HFFc6 (cell line): ENCODE results near the gene SUDS3. TPM values are rescaled to one million over a fixed set of nuclear protein-coding genes. Genes with fewer than 3 reads are reported as not detected.
A peak's percentile ranks its signal among the peaks of the same experiment; 100 is the strongest.

ENCODE experiments used
- DNase-seq: peaks from one replicate; pipeline ENCODE4 v3.0.0-alpha.2; 2018
- H3K27ac Mint-ChIP-seq: 2 replicates; pipeline ENCODE4 v1.8.0; 2020; ENCODE audit warnings: mild to moderate bottlenecking, mixed read lengths
- H3K27me3 Mint-ChIP-seq: 2 replicates; pipeline ENCODE4 v1.8.0; 2021; ENCODE audit warnings: mild to moderate bottlenecking, moderate library complexity, mixed read lengths; ENCODE audit not compliant: insufficient read depth
- H3K36me3 Mint-ChIP-seq: 2 replicates; pipeline ENCODE4 v1.8.0; 2021; ENCODE audit warnings: low read depth, mixed read lengths
- H3K4me1 Mint-ChIP-seq: 2 replicates; pipeline ENCODE4 v1.8.0; 2020; ENCODE audit warnings: low read depth, mixed read lengths
- H3K4me3 Mint-ChIP-seq: 2 replicates; pipeline ENCODE4 v1.8.0; 2020; ENCODE audit warnings: mild to moderate bottlenecking, moderate library complexity, mixed read lengths
- H3K9me3 Mint-ChIP-seq: 2 replicates; pipeline ENCODE4 v1.8.0; 2020; ENCODE audit warnings: mild to moderate bottlenecking, mixed read lengths
- total RNA-seq, 6 experiments: library from RNA; stranded (reverse); fragmentation: NEBNext Ultra II Directional; extraction: Animal tissue kit (Norgen Biotek cat#: 25700); gene quantifications; 2 replicates in 1 of 6; 3 replicates in 5 of 6; pipeline ENCODE4 v1.2.3, GENCODE V29; 2021
- TF ChIP-seq, protein P1 (sequence below): fragments of 200-600 bp; sonication (generic); IDR thresholded peaks from 2 replicates; pipeline ENCODE4 v1.5.0; 2021; ENCODE audit warnings: antibody characterized with exemption, mild to moderate bottlenecking

Gene SUDS3
- total RNA-seq, 6 experiments from 2014 or later: 20.5 to 23.4 (median 22.8) TPM

DNA sequence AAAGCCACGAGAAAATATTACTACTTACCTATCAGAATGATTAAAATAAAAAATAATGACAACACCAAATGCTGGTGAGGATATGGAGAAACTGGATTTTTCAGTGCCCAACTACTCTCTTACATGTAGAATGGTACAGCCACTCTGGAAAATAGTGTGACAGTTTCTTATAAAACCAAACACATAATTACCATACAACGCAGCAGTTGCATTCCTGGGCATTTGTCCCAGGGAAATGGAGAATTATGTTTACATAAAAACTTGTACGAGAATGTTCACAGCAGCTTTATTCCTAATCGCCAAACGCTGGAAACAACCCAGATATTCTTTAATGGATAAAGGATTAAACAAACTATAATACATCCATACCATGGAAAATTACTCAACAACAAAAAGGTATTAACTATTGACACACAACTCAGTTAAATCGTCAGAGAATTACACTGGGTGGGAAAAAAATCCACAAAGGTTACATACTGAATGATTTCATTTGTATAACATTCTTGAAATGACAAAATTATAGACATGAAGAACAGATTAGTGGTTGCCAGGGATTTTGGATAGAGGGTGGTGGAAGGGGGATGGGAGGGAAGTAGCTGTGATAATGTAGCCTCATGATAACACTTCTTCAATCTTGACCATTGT, 39.0 kb upstream of the SUDS3 start:
- peak overlapping the region; percentile 69 for H3K27ac Mint-ChIP-seq
- H3K36me3 Mint-ChIP-seq: peaks cover 14% of the 10 kb centered on the region
- H3K4me1 Mint-ChIP-seq: peaks cover 58% of the 10 kb centered on the region
- peak; percentile 39 for DNase-seq
- H3K4me3 Mint-ChIP-seq: peak overlapping the region; percentile 69
- TF ChIP-seq, protein P1, sequence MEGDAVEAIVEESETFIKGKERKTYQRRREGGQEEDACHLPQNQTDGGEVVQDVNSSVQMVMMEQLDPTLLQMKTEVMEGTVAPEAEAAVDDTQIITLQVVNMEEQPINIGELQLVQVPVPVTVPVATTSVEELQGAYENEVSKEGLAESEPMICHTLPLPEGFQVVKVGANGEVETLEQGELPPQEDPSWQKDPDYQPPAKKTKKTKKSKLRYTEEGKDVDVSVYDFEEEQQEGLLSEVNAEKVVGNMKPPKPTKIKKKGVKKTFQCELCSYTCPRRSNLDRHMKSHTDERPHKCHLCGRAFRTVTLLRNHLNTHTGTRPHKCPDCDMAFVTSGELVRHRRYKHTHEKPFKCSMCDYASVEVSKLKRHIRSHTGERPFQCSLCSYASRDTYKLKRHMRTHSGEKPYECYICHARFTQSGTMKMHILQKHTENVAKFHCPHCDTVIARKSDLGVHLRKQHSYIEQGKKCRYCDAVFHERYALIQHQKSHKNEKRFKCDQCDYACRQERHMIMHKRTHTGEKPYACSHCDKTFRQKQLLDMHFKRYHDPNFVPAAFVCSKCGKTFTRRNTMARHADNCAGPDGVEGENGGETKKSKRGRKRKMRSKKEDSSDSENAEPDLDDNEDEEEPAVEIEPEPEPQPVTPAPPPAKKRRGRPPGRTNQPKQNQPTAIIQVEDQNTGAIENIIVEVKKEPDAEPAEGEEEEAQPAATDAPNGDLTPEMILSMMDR: no peak
- peaks cover 2% of the 10 kb centered on the region; the same call in 1 of the 2 replicates for H3K27me3 Mint-ChIP-seq
- no peaks in the 10 kb centered on the region for H3K9me3 Mint-ChIP-seq

DNA sequence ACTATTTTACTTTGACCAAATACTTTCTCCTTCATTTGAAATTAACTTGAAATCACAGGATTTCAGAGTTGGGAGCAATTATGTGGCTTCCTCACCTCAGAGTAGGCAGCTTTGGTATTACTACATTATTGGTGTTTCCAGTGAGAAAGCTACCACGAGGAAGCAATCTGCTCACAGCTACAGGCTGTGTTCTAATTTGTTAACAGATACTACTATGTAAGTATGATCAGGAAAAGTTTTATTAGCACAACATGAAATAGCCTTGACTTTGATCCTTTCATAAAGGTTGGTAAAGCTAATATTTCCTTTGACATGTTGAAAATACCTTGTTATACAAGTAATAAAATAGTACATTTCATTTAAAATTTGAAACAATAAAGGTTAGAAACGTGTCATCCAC, 34.3 kb upstream of the SUDS3 start:
- no peak overlapping the region for H3K4me3 Mint-ChIP-seq
- no peak for DNase-seq
- H3K9me3 Mint-ChIP-seq: no peaks in the 10 kb centered on the region
- H3K27ac Mint-ChIP-seq: no peak overlapping the region; the same call in 1 of the 2 replicates
- TF ChIP-seq, protein P1: no peak
- peaks cover 41% of the 10 kb centered on the region for H3K4me1 Mint-ChIP-seq
- no peaks in the 10 kb centered on the region for H3K27me3 Mint-ChIP-seq
- peaks cover 10% of the 10 kb centered on the region for H3K36me3 Mint-ChIP-seq

DNA sequence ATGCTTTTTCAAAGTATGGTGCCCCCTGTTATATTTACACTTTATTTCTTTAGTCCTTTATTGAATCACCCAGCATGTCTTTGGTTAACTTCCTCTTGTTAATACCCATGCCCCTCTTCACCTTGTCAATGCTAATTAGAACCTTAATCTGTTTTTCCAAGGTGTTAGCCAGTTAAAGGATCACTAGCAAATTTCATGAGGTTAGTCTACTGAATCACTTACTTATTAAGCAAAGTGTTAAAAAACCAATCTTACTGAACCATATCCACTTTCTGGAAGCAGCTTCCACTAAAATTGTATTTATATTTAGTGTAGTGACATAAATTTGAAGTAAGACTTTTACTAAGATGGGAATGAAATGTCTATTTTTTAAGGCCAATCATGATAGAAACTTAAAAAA, 31.5 kb upstream of the SUDS3 start:
- Mint-ChIP-seq H3K4me1 (peaks cover 16% of the 10 kb centered on the region), H3K27me3 (no peaks in the 10 kb centered on the region), H3K9me3 (no peaks in the 10 kb centered on the region), H3K4me3 (no peak overlapping the region), H3K27ac (no peak overlapping the region), H3K36me3 (peaks cover 2% of the 10 kb centered on the region; the same call in 1 of the 2 replicates)
- no peak for DNase-seq
- TF ChIP-seq, protein P1: no peak

DNA sequence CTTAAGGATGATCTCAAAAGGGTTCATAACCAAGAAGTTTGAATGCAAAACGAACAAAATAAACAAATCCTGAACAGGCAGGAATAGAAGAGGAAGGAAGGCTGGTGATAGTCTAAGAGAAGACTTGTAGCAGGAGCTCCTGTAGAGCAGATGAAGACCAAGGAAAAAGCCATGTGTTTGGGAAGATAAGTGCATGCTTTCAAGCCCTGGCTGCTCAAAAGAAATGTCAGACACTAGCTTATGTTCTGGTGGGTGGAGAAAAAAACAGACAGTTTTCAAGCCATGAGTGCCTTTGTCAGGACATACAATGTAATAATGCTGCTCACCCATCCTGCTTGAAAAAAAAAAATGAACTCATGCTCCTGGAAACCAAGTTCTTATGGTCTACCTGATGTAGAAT, 31.0 kb upstream of the SUDS3 start:
- Mint-ChIP-seq H3K4me3 (no peak overlapping the region), H3K27me3 (no peaks in the 10 kb centered on the region), H3K27ac (no peak overlapping the region), H3K36me3 (no peaks in the 10 kb centered on the region), H3K4me1 (peaks cover 11% of the 10 kb centered on the region), H3K9me3 (no peaks in the 10 kb centered on the region)
- TF ChIP-seq, protein P1: no peak
- no peak for DNase-seq

DNA sequence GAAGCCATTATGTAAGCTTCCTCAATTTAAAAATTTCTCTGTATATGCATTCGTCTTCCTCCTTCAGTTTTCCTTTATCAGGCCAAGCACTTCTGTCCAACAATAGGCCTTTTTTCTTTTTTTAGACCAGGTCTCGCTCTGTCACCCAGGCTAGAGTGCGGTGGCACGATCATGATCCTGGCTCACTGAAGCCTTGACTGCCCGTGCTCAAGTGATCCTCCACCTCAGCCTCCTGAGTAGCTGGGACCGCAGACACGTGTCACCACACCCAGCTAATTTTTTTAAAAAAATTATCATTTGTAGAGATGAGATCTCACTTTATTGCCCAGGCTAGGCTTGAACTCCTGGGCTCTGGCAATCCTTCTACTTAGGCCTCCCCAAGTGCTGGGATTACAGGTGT, 29.5 kb upstream of the SUDS3 start:
- H3K4me3 Mint-ChIP-seq: no peak overlapping the region
- H3K4me1 Mint-ChIP-seq: peaks cover 11% of the 10 kb centered on the region; the same call in 1 of the 2 replicates
- H3K27ac Mint-ChIP-seq: no peak overlapping the region
- DNase-seq: no peak
- H3K36me3 Mint-ChIP-seq: no peaks in the 10 kb centered on the region
- no peaks in the 10 kb centered on the region for H3K27me3 Mint-ChIP-seq
- no peaks in the 10 kb centered on the region for H3K9me3 Mint-ChIP-seq
- TF ChIP-seq, protein P1: no peak
